GM19372 (cell line): ENCODE results near the gene FAM107B.
"Not testable (repeated sequence)": the region's sequence is repeated elsewhere in the genome, so short reads cannot be mapped to it uniquely, and the experiment has no call there.

Experiments
- ATAC-seq: cut with Tn5 transposase; IDR thresholded peaks from one replicate; pipeline ENCODE4 v1.9.1; 2021; ENCODE audit warnings: mild to moderate bottlenecking, low read depth, moderate library complexity; ENCODE audit not compliant: unreplicated experiment

Gene FAM107B

DNA sequence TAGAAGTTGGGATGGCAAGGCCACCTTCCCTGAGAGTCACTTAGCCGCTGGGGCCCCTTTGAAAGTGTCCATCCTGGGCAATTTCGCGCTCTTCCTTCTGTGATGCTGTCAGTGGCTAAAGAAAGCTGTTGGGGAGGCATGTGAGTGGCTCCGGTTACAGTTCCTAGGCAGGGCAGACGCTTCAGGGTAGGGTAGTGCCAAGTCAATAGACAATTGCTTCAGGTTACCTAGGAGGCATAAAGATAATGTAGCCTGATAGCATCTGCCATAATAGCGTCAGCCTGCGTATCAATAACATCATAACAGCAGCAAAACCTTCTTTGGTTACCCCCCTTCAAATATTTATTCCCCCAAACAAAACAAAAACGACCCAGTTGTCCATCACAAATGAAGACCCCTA lies at the start of gene FAM107B:
Gene FAM107B (minus strand): TSS at position 101 of the 400 bp plus-strand sequence. CDS start 234 bp downstream, outside the sequence.
- ATAC-seq = no peak

- ATAC-seq = no peak
These were observed 49.3 kb upstream of the FAM107B start for GRCh38 chr10:14823966-14824365.

DNA sequence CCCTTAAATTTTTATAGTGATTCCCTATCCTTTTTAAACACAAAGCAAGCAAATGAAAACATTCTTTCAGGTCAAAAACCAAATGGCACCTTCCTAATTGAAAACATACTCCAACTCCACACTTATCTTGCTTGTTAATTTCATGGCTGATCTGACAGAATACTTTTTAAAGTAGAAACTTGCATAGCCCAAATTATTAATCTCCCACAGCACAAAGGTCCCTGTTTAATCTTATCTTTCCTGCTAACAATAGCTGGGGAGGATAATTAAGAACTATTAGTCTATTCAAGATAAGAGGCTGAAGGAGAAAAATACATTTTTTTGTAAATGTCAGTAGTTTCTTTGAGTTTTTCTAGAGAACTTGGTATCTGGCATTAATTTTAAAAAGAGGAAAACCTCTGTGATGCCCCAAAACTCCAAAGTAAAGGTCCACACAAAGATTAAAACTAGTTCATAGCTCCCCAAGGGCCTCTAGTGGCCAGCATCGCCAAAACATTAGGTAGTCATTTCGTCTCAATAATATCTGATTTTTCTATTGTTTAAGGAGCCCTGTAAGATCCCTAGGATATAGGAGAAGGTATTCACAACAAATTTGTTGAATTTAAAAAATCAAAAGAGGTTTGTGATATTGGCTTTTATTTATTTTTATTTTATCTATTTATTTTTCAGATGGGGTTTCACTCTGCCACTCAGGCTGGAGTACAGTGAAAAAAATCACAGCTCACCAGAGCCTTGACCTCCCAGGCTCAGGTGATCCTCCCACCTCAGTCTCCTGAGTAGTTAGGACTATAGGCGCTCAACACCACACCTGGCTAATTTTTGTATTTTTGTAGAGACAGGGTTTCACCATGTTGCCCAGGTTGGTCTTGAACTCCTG lies 48.4 kb upstream of the FAM107B start:
- no peak for ATAC-seq

- ATAC-seq = no peak
These were observed 47.1 kb upstream of the FAM107B start for GRCh38 chr10:14821635-14822375.

DNA sequence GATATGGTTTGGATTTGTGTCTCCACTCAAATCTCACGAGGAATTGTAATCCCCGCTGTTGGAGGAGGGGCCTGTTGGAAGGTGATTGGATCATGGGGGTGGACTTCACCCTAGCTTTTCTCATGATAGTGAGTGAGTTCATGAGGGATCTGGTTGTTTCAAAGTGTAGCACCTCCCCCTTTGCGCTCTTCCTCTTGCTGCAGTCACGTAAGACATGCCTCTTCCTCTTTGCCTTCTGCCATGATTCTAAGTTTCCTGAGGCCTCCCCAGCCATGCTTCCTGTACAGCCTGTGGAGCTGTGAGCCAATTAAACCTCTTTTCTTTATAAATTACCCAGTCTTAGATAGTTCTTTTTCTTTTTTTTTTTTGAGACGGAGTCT lies 46.1 kb upstream of the FAM107B start:
- no peak for ATAC-seq

DNA sequence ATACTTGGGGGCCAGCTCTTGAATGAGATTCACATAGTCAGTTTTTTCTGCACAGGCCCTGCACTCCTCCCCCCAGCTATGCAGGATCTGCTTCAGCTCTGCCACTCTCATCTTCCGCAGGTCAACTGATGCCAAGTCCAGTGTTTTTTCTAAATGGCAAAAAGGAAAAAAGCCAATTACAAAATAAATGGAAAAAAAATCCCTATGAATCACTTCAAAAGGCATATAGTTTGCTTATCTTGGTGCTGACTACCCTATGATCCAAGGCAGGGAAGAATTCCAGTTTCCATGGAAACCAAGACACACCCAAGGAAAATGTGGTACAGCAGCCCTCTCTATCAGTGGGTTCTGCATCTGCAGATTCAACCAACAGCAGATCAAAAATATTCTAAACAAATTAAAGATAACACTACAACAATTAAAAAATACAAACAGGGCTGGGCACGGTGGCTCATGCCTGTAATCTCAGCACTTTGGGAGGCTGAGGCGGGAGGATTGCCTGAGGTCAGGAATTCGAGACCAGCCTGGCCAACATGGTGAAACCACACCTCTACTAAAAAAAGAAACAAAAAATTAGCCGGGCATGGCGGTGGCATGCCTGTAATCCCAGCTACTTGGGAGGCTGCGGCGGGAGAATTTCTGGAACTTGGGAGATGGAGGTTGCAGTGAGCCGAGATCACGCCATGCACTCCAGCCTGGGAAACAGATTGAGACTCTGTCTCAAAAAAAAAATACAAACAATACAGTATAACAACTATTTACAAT lies 45.5 kb upstream of the FAM107B start:
- ATAC-seq = no peak

DNA sequence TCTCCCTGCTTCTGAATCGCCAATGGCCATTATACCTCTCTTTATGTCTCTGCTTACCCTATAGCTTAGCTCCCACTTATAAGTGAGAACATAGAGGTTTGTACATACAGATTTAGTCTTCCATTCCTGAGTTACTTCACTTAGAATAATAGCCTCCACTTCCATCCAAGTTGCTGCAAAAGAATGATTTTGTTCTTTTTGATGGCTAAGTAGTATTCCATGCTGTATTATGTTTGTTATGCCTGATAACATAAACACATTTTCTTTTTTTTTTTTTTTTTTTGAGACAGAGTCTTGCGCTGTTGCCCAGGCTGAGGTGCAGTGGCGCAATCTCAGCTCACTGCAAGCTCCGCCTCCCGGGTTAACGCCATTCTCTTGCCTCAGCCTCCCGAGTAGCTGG lies 42.0 kb upstream of the FAM107B start:
- ATAC-seq = not testable (repeated sequence)

DNA sequence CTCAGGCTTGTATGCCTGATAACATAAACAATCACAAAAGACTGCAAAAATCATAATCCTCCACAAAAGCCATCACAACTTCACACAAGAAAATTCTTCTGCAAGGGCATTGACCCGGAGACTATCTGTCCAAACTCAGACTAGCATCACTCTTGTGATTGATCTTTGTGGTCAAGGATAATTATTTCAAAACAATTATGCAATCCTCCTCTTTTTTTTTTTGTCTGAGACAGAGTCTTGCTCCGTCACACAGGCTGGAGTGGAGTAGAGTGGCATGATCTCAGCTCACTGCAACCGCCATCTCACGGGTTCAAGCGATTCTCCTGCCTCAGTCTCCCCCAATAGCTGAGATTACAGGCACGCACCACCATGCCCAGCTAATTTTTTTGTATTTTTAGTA lies 41.0 kb upstream of the FAM107B start:
- no peak for ATAC-seq

DNA sequence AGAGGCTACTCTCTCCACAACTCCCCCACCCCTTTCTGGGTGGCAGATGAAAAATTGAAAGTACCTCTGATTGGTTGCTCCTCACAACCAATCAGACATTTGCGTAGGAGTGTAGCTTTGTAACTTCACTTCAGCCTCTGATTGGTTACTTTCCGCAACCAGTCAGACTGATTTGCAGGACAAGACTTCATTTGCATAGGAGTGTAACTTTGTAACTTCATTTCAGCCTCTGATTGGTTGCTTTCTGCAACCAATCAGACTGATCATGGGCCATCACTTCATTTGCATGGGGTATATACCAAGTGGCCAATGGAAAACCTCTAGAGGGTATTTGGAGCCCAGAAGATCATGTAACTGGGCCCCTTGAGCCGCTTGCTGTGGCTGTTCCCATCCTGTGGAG lies 37.6 kb upstream of the FAM107B start:
- no peak for ATAC-seq

DNA sequence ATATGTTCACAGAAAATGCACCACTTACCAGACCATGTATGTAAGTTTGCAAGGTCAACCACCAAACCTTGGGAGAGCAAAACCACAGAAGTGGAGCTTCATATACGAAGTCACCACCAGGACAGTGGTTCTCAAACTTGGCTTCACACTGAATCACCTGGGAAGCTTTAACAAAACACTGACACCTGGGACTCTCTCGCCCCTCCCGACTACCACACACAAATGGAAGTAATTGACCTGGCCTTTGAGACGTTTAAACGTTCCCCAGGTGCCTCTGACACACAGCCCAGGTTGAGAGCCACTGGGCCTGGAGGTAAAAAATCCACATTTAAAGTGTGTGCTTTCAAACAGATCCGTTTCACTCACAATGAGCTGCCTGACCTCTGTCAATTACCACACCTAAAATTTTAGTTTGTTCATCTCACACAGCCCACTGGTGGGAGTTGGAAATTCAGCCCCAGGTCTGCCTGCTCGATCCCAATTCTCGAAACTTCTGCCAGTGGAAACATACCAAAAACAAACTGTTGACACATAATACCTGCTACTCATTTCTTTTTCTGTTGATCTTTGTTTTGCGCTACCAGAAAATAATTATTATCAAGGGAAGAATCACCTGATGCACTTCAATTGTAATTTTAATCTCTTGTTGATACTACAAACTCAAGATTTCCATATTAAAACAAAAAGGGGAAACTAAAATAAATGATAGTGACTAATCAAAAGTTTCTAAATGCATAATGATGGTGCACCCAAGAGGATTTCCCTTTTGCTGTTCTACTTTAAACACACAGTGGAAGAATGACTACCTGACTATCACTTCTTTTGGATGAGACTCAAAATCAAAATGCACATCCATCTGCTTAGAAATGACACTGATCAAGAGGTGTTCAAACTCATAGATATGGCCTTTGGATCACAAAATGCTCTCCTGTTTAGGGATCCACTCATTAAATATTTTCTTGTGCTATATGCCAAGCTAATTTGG lies 36.6 kb upstream of the FAM107B start:
- no peak for ATAC-seq

GRCh38 chr10:14806318-14806717 lies 31.6 kb upstream of the FAM107B start:
- ATAC-seq = no peak

DNA sequence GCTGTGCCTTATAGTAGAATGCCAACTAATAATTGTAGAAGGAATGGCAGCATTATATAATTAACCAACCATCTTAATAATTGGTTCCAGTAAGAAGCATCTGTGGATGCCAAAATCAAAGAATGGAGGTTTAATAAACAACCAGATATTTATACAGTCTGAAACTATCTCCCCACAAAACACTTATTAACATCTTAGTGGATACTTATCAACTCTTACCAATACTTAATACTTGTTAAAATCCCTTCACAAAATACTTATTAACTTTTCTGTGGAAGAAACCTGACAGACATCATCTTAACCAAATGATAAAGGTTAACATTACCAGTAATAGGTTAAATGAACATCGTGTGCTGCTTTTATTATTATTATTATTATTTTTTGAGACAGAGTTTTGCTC lies 29.1 kb upstream of the FAM107B start:
- no peak for ATAC-seq

- no peak for ATAC-seq
These were observed 27.0 kb upstream of the FAM107B start for GRCh38 chr10:14801723-14802122.

GRCh38 chr10:14800397-14800796 lies 25.7 kb upstream of the FAM107B start:
- ATAC-seq = no peak

- no peak for ATAC-seq
These were observed 23.9 kb upstream of the FAM107B start for GRCh38 chr10:14798636-14799035.

GRCh38 chr10:14787938-14788337 lies 13.2 kb upstream of the FAM107B start:
- no peak for ATAC-seq

GRCh38 chr10:14784459-14785055 lies 9.9 kb upstream of the FAM107B start:
- ATAC-seq = no peak

DNA sequence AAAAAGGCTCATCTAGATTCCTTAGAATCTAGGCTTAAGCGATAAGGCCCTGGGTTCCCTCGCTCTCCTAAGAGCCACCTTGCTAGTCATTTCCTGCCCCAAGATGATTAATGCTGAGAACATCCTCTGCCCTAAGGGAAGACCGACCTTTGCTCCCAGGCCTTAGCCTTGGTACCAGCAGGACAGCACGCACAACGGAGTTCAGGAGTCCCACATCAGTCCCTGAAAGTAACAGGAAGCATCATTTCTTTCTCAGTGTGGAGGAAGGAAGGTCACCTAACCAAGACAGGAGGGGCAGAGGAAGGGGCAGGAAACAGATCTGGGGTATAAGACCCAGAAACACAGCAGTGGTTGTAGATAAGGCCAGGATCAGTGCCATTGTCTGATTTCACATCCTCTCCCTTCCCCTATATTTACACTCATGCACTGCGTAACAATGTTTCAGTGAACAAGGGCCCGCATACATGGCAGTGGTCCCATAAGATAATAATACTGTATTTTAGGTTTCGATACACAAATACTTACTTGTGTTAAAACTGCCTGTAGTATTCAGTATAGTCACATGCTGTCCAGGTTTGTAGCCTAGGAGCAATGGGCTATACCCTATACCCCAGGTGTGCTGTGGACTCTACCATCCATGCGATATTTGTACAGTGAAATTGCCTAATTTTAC lies 8.1 kb upstream of the FAM107B start:
- ATAC-seq = no peak

GRCh38 chr10:14781763-14782162 lies 7.1 kb upstream of the FAM107B start:
- no peak for ATAC-seq
